GM19193 (cell line): ENCODE measurements around the gene RNF13.

Experiments used
- POLR2A ChIP-seq: IDR thresholded peaks from 4 replicates; pipeline ENCODE4 v1.6.1; 2011; ENCODE audit not compliant: insufficient read depth, insufficient read length; ENCODE audit errors: extremely low read depth

The RNF13 gene, protein sequence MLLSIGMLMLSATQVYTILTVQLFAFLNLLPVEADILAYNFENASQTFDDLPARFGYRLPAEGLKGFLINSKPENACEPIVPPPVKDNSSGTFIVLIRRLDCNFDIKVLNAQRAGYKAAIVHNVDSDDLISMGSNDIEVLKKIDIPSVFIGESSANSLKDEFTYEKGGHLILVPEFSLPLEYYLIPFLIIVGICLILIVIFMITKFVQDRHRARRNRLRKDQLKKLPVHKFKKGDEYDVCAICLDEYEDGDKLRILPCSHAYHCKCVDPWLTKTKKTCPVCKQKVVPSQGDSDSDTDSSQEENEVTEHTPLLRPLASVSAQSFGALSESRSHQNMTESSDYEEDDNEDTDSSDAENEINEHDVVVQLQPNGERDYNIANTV

DNA sequence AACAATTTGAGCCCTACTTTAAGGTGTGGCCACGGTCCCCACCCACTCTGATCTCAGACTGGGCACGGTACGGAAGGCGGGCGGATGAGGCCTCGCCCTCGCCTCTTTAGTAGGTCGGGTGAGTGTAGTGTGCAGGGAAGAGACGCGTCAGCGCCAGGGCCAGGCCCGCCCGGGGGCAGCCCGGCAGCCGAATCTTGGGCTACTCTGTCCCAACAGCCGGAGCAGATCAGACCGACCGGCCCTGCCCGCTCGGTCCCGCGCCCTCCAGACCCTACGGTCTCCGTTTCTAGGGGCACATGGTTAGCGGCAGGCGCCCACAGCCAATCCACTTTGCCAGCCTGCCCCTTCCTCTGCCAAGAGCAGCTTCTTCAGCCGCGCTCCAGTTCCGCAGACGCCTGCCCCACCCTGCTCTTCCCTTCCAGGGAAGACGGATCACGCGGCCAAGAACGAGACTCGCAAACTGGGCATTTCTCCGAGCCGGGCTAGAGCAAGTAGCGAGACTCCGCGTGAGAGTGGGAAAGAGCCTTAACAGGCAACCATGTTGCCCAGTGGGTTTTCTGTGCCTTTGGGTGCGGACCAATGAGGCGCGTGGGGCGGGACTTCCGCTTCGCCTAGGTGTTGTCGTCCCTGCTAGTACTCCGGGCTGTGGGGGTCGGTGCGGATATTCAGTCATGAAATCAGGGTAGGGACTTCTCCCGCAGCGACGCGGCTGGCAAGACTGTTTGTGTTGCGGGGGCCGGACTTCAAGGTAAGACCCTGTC is at the start of gene RNF13:
Gene RNF13, plus strand, starts transcription at position 610 of the 761 bp plus-strand sequence. CDS start 32,812 bp downstream, outside the sequence.
- TF ChIP-seq POLR2A = peak; percentile 73

DNA sequence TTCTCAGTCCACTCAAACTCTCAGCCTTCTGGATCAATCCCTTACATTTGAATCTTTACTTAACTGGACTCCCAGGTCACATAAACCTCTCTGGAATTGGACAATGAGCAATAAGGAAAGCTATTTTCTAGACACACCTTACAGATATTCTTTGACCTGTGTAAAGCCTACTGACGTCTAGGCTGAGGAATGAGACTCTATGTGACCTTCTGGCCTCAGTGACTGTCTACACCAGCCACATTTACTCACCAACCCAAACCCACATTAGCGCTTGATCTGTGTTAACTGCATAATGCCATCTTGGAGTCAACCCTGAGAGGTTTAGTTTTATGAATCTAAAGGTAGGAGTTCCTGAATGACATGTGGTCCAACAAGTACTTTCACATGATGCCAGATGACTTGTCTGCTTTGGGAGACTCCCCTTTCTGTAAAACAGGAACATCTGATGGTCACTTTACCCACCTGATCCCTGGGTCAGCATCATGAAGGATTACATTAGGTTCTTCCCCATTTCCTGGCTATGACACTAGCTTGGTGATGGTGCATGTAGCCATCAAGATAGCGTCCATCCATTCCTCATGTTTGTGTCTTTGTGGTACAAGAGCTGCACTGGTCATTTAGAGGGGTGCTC is 49.3 kb upstream of the RNF13 start:
- TF ChIP-seq POLR2A = no peak

DNA sequence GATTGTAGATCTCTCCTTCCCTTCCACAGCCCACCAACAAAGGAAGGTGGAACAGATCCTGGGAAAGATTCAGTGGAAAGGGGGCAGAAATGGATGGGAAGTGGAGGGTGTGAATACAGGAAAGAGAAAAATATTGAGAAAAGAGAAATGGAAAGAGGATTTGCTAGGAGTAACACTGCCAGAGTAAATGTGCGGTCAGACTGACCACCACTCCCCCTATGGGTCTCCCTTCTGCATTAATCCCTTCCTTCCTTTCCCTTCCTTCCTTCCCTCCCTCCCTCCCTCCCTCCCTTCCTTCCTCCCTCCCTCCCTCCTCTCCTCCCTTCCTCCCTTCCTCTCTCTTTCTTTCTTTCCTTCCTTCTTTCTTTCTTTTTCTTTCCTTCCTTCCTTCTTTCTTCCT is 48.7 kb upstream of the RNF13 start:
- TF ChIP-seq POLR2A = no peak

DNA sequence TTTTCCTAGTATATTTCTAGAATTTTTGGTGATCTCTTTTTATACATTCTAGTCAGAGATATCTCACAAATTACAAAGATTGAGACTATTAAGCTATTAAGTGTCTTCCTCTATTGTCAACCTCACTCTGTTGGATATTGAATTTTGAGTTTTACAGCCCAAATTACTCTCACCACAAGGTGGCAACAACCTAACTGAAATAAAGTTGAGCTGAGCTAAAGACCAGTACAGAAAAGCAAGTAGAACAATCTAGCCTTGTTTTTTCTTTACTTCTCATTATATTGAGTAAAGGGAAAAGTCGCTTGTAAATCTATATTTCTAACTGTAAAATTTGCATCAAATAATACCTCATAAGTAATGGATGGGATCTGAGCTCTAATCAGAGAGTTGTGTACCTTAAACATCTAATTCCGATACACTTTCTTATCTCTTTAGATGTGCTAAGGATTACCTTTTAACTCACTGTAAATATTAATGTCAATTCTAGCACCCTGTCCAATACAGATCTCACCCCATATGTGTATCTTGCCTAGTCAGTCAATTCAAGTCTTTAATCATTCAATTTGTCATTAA is 47.2 kb upstream of the RNF13 start:
- no peak for TF ChIP-seq POLR2A

DNA sequence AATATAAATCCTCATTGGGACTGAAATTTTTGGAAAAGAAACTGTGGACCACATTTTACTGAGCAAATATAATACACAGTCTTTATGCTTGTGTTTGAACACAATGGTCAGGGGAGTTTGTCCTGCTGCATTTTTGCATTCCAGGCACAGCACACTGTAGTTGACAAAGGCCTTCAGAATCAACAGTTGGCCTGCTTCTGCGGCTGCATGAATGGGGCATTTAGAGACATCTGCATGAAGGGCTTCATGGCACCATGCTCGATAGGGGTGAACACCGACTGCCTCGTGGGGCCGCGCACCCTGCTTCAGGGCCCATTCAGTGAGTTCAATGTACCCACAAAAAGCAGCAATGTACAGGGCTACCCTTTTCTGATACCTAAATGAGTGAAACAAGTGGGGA is 45.3 kb upstream of the RNF13 start:
- TF ChIP-seq POLR2A = no peak

DNA sequence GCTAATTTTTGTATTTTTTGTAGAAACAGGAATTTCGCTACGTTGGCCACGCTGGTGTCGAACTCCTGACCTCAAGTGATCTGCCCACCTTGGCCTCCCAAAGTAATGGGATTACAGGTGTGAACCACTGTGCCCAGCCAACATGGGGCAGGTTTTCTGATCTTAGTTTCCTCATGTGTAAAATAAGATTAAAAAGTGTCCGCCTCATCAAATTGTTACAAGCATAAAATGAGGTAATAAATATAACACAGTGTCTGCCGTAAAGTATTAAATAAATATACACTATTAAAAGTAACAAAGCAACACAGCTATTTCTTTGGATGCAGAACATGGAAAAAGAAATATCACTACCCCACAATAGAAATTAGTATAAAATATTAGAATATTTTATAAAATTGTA is 44.3 kb upstream of the RNF13 start:
- no peak for TF ChIP-seq POLR2A

DNA sequence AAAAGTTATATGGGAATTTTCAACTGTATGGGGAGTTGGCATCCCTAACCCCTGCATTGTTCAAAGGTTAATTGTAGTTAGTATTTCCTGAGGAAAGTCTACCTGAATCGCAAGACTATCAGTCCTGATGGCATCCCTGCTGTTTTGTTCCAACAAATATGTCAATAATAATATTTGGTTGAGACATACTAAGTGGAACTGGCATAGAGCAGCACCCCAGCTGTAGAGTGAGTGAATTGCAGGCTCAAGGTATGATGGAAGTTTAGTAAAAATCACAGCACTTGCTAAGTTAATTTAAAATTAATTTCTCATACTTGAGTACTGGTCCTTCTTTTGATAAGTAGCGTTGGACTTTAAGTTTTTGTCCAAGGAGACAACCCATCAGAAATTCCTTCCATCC is 42.8 kb upstream of the RNF13 start:
- TF ChIP-seq POLR2A = no peak

DNA sequence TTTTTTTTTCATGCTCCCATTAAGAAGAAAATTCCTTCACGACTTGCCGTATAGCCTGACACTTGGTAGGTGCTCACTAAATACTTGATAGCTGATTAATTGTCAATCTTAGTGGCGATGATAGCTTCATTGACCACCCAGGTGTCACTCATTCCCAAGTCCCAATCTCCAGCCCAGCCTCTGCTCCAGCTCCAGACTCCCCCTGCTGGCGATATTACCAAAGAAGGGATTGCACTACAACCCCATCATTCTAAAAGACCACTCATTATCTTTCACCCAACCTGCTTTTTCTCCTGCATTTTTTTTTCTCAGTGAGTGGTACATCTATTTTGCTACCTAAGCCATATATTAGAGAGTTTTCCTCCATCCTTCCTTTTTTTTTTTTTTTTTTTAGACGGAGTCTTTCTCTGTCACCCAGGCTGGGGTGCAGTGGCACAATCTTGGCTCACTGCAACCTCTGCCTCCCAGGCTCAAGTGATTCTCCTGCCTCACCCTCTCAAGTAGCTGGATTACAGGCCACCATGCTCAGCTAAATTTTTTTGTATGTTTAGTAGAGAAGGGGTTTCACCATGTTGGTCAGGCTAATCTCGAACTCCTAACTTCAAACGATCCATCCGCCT is 41.3 kb upstream of the RNF13 start:
- no peak for TF ChIP-seq POLR2A

DNA sequence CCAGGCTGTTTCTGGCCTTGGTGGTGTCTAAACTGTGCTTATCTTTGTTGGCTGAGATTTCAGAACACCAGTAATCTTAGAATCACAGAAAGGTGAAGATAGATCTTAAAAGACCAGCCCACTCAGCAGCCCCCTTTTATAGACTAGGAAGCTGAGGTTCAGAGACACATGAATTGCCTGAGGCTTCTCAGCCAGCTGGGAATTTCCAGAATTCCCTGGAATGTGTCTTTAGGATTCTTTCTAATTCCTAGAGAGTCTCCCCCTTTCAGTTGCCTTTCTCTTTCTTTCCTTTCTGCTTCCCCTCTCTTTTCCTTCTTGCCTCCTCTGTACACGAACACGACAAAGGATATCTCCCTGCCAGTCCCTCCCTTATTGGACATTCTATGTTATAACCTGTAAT is 40.2 kb upstream of the RNF13 start:
- TF ChIP-seq POLR2A = no peak

DNA sequence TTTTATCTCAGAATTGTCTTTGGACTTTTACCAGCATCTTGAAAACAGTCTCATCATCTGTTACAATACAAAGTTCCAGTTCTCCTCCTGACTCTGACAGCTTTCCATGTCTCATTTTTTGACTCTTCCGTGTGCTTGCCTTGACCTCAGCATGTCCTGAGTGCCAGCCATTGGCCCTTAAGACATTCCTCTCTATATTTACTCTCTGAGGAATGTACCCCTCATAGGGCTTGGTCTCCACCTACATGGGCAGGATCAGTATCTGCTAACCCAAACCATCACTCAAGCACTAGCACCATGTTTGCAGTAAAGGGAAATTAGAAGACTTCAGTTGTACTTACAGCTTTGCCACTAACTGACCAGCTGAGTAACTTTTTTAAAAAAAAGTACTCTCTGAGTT is 36.8 kb upstream of the RNF13 start:
- no peak for TF ChIP-seq POLR2A

DNA sequence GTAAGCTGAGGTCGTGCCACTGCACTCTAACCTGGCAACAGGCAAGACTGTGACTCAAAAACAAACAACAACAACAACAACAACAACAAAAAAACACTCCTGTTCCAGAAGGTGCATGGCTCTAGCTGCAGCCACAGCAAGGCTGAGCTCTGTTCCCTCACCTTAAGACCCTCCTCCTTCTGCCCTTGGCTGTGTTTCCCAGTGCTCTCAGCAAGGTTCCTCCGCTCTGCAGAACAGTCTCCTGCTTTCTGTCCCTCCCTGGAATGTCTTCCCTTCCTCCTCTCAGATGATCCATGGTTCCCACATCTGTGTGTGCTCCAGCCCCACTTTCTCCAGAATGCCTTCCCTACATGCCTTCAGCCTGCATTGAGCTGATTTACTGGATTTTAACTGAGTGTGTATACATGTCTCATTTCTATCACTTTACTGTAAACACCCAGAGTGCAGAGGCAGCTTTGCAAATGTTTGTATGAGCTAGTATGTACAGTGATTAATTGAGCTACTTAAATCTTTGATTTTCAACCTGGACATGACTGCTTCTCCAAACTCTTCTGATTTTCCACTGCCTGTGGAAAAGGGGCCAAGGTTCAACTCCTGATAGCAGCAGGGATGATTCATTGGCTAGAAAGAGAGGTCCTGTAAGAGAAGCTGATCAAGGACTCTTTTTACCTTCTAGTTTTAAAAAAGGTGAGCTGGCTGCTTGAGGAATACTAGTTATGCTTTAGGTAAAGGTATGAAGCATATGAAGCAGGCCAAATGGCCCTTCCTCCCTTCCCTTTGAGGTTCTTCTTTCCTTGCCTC is 35.4 kb upstream of the RNF13 start:
- no peak for TF ChIP-seq POLR2A

DNA sequence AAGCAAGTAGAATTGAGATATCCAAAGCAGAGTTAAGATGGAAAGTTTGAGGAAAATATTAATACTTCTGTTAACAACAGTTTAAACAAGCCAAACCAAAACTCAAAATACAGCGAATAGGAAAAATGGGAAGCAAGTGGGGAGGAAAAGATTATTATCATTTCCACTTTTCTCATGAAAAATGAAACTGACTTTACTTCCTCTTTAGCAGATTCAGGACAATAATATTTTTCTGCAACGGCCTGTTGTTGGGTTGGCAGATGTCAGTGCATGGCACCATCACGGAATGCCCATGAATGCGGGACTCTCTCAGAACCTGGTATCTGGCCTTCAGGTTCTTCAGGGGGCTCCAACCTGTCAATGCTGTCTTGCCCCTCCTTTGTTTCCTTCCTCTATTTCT is 31.8 kb upstream of the RNF13 start:
- TF ChIP-seq POLR2A = no peak

DNA sequence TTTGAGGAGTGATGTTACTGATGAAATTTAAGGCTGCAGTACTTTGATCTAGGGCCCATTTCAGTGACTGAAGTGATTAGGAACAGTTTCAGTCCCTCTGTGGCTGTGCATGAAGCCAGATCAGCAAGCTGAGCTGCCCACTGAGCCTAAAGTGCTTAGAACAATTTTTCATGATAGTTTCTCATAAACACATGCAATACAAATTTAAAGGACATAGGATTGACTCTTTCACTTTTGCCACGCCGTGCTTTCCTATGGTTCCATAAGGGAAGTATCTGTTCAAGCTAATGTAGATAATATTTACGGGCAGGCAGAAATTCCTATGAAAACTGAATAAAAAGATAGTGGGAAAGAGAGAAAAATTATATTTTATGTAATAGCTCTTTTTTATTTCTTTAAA is 31.3 kb upstream of the RNF13 start:
- no peak for TF ChIP-seq POLR2A

DNA sequence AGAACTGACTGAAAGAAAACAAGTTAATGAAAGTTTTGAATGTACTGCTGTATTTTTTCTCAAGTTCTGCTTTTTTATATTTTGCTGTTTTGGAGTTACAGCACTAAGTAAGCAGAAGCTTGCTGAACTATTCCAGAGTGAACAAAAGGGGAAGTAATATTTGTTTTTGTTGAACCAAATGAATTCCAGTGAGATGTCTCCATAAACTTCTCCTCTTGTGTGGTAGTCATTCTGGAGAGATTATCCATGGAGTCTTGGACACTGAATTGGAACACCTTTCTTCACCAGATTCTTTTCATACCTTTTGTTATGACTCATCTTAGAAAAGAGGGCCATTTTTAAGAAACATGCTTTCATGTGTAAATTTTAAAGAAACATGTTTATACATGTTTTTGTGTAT is 29.4 kb upstream of the RNF13 start:
- TF ChIP-seq POLR2A = no peak

DNA sequence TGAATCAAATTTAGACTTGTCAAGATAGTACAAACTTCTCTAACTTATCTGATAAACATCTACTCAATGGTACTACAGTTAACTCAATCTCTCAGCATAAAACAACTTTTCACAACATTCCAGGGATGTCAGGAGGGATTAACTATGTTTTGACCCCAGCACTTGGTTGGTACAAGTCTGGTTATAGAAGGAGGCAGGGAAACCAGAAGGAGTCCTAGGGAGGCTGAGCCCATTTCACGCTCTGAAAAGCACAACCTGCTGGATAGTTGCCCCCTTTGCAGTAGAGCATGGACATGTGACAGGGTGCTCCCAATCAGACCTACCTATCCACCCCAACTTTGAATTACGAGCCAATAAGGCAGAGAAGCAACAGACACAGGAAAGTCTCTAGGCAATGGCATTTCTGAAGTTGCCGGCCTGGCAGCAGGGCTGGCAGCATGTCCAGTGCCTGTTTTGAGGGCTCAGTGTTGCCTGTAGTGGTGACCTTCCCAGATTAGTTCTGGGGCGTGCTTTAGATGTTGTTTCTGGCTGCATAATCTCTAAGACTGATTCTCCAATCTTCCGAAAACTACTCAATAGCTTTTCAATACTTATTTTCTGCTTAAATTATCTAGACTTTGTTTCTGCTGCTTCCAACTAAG is 28.8 kb upstream of the RNF13 start:
- no peak for TF ChIP-seq POLR2A

DNA sequence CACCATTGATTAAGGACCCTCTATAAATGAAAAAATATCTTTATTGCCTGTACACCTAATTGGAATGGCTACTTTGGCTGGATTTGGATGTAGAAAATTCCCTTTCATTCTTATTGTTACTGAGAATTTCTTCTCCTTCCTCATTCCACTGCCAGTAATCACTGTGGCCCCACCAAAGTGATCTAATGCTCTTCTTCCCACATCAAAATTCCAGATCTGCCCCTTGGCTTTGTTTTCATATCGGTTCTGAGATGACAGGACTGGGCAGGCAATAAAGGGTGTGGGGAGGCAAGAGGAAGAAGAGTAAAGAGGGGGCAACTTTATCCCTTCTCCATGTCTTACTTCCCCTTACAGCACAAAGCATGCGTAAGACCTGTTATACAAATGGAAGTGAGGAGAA is 22.7 kb upstream of the RNF13 start:
- TF ChIP-seq POLR2A = no peak
